Measurements from ENCODE around the gene ZDHHC19. TPM values are rescaled to one million over a fixed set of nuclear protein-coding genes. Genes with fewer than 3 reads are reported as not detected.

Gene ZDHHC19
- total and polyA plus RNA-seq, 2 experiments from 2014 or later = 1.3 to 15.7 TPM

- H3K4me1 Mint-ChIP-seq = peaks cover 18% of the 10 kb centered on the region
- peak overlapping the region; percentile 43; the same call in 1 of the 2 replicates for H2AFZ ChIP-seq
- peak; percentile 22 for ATAC-seq
- no peak overlapping the region for H3K4me2 ChIP-seq
- no peaks in the 10 kb centered on the region for H4K20me1 ChIP-seq (replicated peaks; ENCODE audit: insufficient read depth)
- TF ChIP-seq, protein P1, sequence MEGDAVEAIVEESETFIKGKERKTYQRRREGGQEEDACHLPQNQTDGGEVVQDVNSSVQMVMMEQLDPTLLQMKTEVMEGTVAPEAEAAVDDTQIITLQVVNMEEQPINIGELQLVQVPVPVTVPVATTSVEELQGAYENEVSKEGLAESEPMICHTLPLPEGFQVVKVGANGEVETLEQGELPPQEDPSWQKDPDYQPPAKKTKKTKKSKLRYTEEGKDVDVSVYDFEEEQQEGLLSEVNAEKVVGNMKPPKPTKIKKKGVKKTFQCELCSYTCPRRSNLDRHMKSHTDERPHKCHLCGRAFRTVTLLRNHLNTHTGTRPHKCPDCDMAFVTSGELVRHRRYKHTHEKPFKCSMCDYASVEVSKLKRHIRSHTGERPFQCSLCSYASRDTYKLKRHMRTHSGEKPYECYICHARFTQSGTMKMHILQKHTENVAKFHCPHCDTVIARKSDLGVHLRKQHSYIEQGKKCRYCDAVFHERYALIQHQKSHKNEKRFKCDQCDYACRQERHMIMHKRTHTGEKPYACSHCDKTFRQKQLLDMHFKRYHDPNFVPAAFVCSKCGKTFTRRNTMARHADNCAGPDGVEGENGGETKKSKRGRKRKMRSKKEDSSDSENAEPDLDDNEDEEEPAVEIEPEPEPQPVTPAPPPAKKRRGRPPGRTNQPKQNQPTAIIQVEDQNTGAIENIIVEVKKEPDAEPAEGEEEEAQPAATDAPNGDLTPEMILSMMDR (conservative IDR thresholded peaks at IDR 0.05; ENCODE audit: low read depth in 2 of 2) = peak; percentile 50 to 76
- TF ChIP-seq CREB1 (CRISPR knock-in tag; IDR thresholded peaks at IDR 0.05; ENCODE audit: low read depth) = no peak
- peak; percentile 68 for DNase-seq (ENCODE audit: low spot score)
- H3K27ac ChIP-seq (ENCODE audit: low read depth) = no peak overlapping the region
- H3K4me1 ChIP-seq (ENCODE audit: insufficient read depth) = peaks cover 2% of the 10 kb centered on the region
- no peaks in the 10 kb centered on the region; the same call in 2 of the 3 replicates for H3K9me3 Mint-ChIP-seq
- H3K36me3 Mint-ChIP-seq (ENCODE audit: low read depth) = no peaks in the 10 kb centered on the region
- H3K27me3 ChIP-seq (ENCODE audit: insufficient read depth) = no peaks in the 10 kb centered on the region
- no peaks in the 10 kb centered on the region for H3K79me2 ChIP-seq (replicated peaks; ENCODE audit: insufficient read depth)
- H3F3A ChIP-seq (replicated peaks; ENCODE audit: low read depth) = 0 out of 2 replicates have a peak, but pooled peaks cover 3% of the 10 kb centered on the region
- H3K4me3 ChIP-seq = no peak overlapping the region
- peaks cover 6% of the 10 kb centered on the region for H3K27me3 Mint-ChIP-seq (ENCODE audit: insufficient read depth, low read depth, poor library complexity)
- H3K9me2 ChIP-seq (ENCODE audit: insufficient read depth) = no peaks in the 10 kb centered on the region
- H3K27ac Mint-ChIP-seq = no peak overlapping the region
- no peak overlapping the region for H3K4me3 Mint-ChIP-seq
- no peaks in the 10 kb centered on the region for H3K36me3 ChIP-seq (ENCODE audit: insufficient read depth)
Measured at GRCh38 chr3:196192036-196192523, 19.1 kb downstream of the ZDHHC19 start.

GRCh38 chr3:196189566-196190347 is 21.4 kb downstream of the ZDHHC19 start:
- Histone ChIP-seq H3K9me2 (ENCODE audit: insufficient read depth) (no peaks in the 10 kb centered on the region), H3K79me2 (replicated peaks; ENCODE audit: insufficient read depth) (no peaks in the 10 kb centered on the region), H3K4me1 (ENCODE audit: insufficient read depth) (peaks cover 6% of the 10 kb centered on the region), H3K36me3 (ENCODE audit: insufficient read depth) (no peaks in the 10 kb centered on the region), H2AFZ (peak overlapping the region; percentile 59; the same call in 1 of the 2 replicates), H3F3A (replicated peaks; ENCODE audit: low read depth) (0 out of 2 replicates have a peak, but pooled peaks cover 3% of the 10 kb centered on the region), H3K4me2 (no peak overlapping the region), H3K4me3 (no peak overlapping the region), H4K20me1 (replicated peaks; ENCODE audit: insufficient read depth) (no peaks in the 10 kb centered on the region), H3K27me3 (ENCODE audit: insufficient read depth) (no peaks in the 10 kb centered on the region), H3K27ac (ENCODE audit: low read depth) (no peak overlapping the region)
- ATAC-seq (no peak), DNase-seq (ENCODE audit: low spot score) (no peak)
- no peak overlapping the region for H3K27ac Mint-ChIP-seq
- TF ChIP-seq, protein P2, sequence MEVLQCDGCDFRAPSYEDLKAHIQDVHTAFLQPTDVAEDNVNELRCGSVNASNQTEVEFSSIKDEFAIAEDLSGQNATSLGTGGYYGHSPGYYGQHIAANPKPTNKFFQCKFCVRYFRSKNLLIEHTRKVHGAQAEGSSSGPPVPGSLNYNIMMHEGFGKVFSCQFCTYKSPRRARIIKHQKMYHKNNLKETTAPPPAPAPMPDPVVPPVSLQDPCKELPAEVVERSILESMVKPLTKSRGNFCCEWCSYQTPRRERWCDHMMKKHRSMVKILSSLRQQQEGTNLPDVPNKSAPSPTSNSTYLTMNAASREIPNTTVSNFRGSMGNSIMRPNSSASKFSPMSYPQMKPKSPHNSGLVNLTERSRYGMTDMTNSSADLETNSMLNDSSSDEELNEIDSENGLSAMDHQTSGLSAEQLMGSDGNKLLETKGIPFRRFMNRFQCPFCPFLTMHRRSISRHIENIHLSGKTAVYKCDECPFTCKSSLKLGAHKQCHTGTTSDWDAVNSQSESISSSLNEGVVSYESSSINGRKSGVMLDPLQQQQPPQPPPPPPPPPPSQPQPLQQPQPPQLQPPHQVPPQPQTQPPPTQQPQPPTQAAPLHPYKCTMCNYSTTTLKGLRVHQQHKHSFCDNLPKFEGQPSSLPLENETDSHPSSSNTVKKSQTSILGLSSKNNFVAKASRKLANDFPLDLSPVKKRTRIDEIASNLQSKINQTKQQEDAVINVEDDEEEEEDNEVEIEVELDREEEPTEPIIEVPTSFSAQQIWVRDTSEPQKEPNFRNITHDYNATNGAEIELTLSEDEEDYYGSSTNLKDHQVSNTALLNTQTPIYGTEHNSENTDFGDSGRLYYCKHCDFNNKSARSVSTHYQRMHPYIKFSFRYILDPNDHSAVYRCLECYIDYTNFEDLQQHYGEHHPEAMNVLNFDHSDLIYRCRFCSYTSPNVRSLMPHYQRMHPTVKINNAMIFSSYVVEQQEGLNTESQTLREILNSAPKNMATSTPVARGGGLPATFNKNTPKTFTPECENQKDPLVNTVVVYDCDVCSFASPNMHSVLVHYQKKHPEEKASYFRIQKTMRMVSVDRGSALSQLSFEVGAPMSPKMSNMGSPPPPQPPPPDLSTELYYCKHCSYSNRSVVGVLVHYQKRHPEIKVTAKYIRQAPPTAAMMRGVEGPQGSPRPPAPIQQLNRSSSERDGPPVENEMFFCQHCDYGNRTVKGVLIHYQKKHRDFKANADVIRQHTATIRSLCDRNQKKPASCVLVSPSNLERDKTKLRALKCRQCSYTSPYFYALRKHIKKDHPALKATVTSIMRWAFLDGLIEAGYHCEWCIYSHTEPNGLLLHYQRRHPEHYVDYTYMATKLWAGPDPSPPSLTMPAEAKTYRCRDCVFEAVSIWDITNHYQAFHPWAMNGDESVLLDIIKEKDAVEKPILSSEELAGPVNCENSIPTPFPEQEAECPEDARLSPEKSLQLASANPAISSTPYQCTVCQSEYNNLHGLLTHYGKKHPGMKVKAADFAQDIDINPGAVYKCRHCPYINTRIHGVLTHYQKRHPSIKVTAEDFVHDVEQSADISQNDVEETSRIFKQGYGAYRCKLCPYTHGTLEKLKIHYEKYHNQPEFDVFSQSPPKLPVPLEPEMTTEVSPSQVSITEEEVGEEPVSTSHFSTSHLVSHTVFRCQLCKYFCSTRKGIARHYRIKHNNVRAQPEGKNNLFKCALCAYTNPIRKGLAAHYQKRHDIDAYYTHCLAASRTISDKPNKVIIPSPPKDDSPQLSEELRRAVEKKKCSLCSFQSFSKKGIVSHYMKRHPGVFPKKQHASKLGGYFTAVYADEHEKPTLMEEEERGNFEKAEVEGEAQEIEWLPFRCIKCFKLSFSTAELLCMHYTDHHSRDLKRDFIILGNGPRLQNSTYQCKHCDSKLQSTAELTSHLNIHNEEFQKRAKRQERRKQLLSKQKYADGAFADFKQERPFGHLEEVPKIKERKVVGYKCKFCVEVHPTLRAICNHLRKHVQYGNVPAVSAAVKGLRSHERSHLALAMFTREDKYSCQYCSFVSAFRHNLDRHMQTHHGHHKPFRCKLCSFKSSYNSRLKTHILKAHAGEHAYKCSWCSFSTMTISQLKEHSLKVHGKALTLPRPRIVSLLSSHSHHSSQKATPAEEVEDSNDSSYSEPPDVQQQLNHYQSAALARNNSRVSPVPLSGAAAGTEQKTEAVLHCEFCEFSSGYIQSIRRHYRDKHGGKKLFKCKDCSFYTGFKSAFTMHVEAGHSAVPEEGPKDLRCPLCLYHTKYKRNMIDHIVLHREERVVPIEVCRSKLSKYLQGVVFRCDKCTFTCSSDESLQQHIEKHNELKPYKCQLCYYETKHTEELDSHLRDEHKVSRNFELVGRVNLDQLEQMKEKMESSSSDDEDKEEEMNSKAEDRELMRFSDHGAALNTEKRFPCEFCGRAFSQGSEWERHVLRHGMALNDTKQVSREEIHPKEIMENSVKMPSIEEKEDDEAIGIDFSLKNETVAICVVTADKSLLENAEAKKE (CRISPR knock-in tag; IDR thresholded peaks at IDR 0.05) = no peak
- TF ChIP-seq EZH2 (IDR thresholded peaks at IDR 0.05; ENCODE audit: low read depth, unreplicated experiment) (no peak), EZH2phosphoT487 (IDR thresholded peaks at IDR 0.05; ENCODE audit: unreplicated experiment) (no peak), JUNB (IDR thresholded peaks at IDR 0.05; ENCODE audit: unreplicated experiment) (no peak), ZNF114 (CRISPR knock-in tag; IDR thresholded peaks at IDR 0.05) (no peak), CREB1 (CRISPR knock-in tag; IDR thresholded peaks at IDR 0.05; ENCODE audit: low read depth) (no peak)
- H3K9me3 Mint-ChIP-seq = no peaks in the 10 kb centered on the region; the same call in 2 of the 3 replicates
- no peak overlapping the region for H3K4me3 Mint-ChIP-seq
- peaks cover 8% of the 10 kb centered on the region for H3K27me3 Mint-ChIP-seq (ENCODE audit: insufficient read depth, low read depth, poor library complexity)
- H3K36me3 Mint-ChIP-seq (ENCODE audit: low read depth) = no peaks in the 10 kb centered on the region
- H3K4me1 Mint-ChIP-seq = peaks cover 24% of the 10 kb centered on the region
